HCT116 (cell line): ENCODE results near the gene CELA3A.
"Not testable (repeated sequence)": the region's sequence is repeated elsewhere in the genome, so short reads cannot be mapped to it uniquely, and the experiment has no call there.

Experiments used
- ATF3 ChIP-seq: IDR thresholded peaks from 2 replicates; pipeline ENCODE4 v1.6.1; 2012
- CTCF ChIP-seq, 3 experiments: fragments of 200-600 bp in 1 of 3; sonication (generic) in 1 of 3; IDR thresholded peaks in 2 of 3; conservative IDR thresholded peaks in 1 of 3; 2 replicates each; pipeline ENCODE4 v1.5.1; 2012 to 2017; ENCODE audit warnings: low read depth in 2 of 3, low read length in 2 of 3, antibody characterized with exemption in 1 of 3, borderline replicate concordance in 1 of 3, control low read depth in 1 of 3, mild to moderate bottlenecking in 1 of 3, mixed read lengths in 1 of 3, mixed run types in 1 of 3, moderate library complexity in 1 of 3; ENCODE audit not compliant: insufficient read depth in 1 of 3
- EZH2 ChIP-seq: fragments of 200-600 bp; sonication (generic); IDR thresholded peaks from 2 replicates; pipeline ENCODE4 v1.6.1; 2017; ENCODE audit warnings: antibody characterized with exemption, mixed run types
- JUND ChIP-seq: IDR thresholded peaks from 2 replicates; pipeline ENCODE4 v1.6.1; 2012
- MAX ChIP-seq: IDR thresholded peaks from 2 replicates; pipeline ENCODE4 v1.6.1; 2012
- POLR2A ChIP-seq: IDR thresholded peaks from 2 replicates; pipeline ENCODE4 v1.7.0; 2011; ENCODE audit warnings: borderline replicate concordance; ENCODE audit not compliant: insufficient read depth, insufficient read length; ENCODE audit errors: extremely low read depth
- POLR2AphosphoS5 ChIP-seq: IDR thresholded peaks from 2 replicates; pipeline ENCODE4 v1.6.1; 2011; ENCODE audit warnings: mild to moderate bottlenecking, low read depth, low read length, moderate library complexity
- RAD21 ChIP-seq: IDR thresholded peaks from 2 replicates; pipeline ENCODE4 v1.6.1; 2012; ENCODE audit warnings: low read depth, mild to moderate bottlenecking
- YY1 ChIP-seq: IDR thresholded peaks from 2 replicates; pipeline ENCODE4 v1.6.1; 2011; ENCODE audit warnings: low read length, low read depth, moderate library complexity, mild to moderate bottlenecking; ENCODE audit not compliant: insufficient replicate concordance; ENCODE audit errors: extremely low read depth

GRCh38 chr1:21975296-21975695 lies 26.2 kb upstream of the CELA3A start:
- not testable (repeated sequence) for TF ChIP-seq ATF3; JUND; POLR2A; POLR2AphosphoS5; EZH2; CTCF (IDR thresholded peaks at IDR 0.05 in 2 of 3, conservative IDR thresholded peaks at IDR 0.05 in 1 of 3; ENCODE audit: borderline replicate concordance in 1 of 3, insufficient read depth in 1 of 3, low read depth in 2 of 3, low read length in 2 of 3); MAX; RAD21; YY1
